ENCODE results near the gene SYNPO2.

Gene SYNPO2

DNA sequence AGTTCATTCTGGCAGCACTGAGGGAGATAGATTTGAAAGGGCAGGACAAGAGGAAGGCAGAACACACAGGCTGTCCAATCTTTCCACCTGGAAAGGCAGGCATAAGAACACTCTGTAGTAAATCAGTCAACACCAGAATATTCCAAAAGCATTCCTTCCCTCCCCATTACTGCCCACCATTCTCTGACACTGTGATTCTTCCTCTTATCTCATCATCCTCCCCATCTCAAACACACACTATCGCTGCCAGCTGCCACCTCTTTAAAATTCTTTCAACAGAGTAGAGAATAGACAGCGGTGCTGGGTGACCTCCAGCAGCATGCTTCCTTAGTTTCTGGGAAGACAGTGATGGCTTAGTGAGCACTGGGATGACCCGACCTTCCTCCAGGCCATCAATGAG, 193.3 kb downstream of the SYNPO2 start:
- DNase-seq: no peak

DNA sequence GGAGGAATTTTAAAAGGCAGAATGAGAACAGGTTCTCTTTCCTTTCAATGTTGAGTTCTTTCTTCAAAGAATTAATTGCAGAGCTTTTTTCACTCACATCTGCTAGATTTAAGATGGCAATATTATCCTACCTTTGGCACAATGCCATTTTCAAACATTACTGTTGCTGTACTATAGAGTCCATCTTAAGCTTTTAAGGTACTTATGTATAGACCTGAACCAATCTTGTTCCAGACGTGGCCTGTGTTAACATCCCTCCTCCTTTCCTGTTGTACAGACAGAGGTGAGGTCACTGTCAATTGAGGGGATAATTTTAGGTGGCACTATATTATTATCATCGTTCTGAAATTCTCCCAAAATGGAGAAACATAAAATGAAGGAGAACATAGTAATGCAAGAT, 194.0 kb downstream of the SYNPO2 start:
- DNase-seq: no peak

- DNase-seq: no peak
These were observed 195.9 kb downstream of the SYNPO2 start for GRCh38 chr4:119084513-119084912.

DNA sequence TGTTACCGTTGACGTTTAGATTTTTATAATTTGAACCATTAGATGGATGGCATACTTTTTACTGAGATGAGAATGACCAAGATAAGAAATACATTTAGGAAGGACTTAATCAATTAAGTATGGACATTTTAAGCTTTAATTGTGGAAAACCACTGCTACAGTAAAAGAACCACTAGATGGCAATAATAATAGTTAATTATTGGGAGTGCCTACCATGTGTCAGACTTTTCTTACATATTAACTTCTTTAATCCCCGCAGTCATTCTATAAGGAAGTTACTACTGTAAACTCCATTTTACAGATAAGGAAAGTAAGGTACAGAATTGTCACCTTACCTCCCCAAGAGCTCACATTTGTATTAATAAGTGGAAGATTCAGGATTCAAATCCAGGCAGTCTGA, 198.5 kb downstream of the SYNPO2 start:
- no peak for DNase-seq

DNA sequence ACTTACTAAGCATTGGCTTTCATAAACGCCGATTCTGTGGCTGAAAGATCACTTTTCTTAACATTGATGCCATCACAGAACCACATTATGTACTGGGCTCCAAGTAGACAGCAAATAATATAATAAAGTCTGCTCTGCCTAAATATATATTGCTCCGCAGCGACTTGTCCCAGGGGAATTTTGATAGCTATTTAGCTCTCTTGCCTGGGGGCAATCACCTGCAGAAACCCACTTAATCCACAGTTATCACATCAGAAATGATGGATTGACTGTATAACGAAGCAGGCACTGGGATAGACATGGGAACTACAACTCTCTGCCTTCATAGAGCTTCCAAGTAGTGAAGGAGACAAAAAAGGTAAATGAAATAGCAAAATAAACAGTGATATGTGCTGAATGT, 199.0 kb downstream of the SYNPO2 start:
- no peak for DNase-seq

DNA sequence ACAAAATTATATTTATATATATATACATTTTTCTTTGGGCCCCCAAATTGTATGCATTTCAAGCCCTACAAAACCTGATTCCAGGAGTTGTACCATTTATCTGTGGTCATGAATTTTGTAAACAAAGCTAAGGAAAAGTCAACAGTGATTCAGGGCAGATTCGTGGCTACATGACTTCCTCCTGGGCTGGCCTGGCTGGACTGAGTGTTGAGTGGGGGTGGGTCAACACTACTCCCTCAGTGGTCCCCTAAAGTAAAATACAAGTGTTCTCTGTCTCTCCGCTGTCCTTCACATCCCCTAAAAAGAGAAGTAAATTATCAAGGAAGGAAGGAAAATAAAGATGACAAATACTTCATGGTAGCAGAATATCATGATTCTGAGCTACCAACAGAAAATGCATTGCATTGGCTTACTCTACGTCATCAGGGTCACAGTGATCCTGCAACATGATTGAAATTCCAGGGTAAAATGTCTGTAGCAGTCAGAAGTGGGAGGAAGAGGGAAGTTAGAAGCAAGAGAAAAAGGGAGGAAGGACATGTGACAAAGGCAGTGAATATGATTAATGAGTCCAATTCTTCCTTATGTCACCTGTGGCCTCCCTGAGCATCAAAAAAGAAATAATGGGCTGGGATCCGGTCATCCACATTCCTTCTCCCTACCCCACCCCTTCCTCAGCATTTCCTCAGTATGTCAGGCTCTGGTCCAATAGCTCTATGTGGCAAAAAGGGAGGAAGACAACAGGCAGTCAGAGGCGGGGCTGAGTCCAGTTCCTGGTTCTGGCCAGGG, 204.6 kb downstream of the SYNPO2 start:
- no peak for DNase-seq

DNA sequence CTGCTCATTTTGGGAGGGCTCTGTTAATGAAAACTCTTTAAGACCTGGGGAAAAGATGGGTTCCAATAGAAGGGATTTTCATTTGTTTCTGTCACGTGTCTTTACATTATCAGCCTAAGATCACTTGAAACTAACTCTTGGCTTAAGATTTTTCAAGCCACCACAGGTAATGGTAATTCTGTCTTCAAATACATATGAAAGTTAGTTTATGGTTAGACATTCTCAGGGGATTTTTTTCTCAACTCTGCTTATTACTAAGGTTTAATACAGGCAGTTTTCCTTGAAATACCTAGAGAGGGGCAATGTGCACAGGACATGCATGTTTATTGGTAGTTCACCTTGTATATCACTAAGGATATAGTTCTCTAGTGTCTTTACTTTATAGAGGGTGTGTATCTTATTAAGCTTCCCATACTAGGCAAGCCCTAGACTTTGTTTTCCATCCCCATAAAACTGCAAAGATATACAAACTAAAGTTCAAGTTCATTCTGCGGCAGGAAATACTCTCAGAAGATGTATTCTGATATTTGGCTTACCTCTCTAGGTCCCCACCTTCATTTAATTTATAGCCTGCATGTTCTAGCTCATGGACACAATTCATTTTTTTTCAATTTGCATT, 208.7 kb downstream of the SYNPO2 start:
- no peak for DNase-seq

GRCh38 chr4:119098306-119098705, 209.7 kb downstream of the SYNPO2 start:
- no peak for DNase-seq

GRCh38 chr4:119099227-119099810, 210.7 kb downstream of the SYNPO2 start:
- DNase-seq: no peak

GRCh38 chr4:119100655-119101054, 212.0 kb downstream of the SYNPO2 start:
- DNase-seq: no peak

DNA sequence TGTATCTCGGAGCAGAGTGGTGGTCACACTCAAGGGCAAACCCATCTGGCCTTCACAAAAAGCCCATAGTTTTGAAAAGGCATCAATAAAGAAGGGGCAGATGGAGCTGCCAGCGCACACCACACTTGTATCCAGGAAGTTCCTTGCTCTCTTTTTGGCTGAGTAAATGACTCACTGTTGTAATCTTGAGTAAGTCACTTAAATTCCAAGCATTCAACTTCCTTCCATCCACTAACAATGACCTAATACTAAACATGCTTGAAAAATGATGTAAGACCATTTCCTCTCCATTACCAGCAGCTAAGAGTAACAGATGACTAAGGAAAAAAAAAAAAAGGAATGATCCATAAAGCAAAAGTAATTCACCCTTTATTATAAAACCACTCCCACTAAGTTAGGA, 214.6 kb downstream of the SYNPO2 start:
- no peak for DNase-seq

DNA sequence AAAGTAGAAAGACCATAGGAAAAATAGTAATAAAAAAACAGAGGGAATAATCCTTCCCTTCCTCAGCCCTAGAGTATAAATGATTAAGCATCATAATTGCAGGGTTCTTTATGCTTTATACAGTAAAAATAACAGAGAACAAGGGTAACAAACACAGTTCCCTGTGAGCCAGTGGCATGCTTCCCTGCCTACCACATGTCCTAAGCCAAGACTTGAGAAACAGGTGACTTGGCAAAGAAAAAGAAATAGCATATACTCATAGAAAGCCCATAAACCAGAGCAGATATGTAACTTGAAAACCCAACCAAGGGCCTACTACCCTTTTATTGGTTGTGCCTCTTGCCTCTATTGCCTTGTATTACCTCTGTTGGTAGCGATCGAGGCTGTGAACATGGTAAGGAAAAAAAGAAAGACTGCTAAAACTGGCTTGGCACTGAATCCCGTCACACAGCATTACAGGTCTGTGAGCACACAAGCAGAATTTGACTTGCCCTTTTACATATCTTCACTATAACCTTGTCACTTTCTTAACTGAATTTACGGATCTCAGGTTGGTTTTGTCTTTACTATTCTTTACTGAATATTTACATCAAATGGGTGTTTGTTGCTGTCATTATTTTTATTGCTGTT, 216.1 kb downstream of the SYNPO2 start:
- no peak for DNase-seq

GRCh38 chr4:119105605-119106004, 217.0 kb downstream of the SYNPO2 start:
- DNase-seq: no peak

DNA sequence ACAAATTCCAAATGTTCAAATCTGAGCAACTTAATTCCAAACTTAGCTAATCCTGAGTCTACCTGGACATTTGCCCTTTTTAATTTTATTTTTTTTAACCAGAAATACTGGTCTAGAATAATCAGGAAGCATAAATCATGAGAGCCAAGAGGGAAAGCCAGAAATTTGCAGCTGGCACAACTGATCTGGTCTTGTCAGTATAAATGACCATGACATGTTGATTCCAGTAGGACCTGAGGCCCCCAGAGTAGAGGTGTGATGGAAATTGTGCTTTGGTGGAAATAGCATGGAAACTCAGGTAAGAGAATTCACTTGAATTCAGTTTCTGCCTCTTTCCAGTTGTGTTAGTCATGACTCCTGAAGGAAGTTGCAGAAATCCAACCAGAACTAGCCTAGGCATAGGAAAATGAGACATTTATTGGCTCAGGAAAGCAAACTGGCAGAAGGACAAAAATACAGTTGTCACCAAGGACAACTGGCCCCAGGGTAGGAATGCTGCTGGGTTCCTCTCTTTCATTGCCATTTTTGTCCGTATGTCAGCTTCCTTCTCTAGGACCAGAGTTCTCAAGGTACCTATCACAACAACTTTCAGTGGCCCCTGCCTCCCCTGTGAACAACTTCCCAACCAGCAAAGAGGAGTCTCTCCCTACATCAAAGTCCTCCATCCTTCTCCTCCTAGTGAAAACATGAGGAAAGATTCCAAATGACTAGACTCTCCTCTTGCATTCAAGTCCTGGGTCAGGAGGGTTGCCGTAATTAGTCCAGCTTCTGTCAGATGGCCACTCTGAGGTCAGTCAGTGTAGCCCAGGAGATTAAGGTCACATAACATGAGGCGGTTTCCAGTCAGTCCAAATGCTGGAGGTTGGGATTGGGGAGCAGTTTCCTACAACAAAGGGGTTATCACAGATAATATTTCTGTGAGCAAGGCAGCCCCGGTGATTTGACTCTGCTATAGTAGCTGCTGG, 217.7 kb downstream of the SYNPO2 start:
- DNase-seq: no peak

- no peak for DNase-seq
These were observed 221.5 kb downstream of the SYNPO2 start for GRCh38 chr4:119110121-119110520.
